HepG2 (cell line): ENCODE measurements around the gene KCNAB1. TPM values are rescaled to one million over a fixed set of nuclear protein-coding genes. Genes with fewer than 3 reads are reported as not detected.
"Not testable (repeated sequence)": the region's sequence is repeated elsewhere in the genome, so short reads cannot be mapped to it uniquely, and the experiment has no call there.

Experiments used
- ATAC-seq: fragments of 200-7000 bp; cut with Tn5 transposase; 3 replicates; pipeline ENCODE4 v1.9.1; 2020; ENCODE audit warnings: mild to moderate bottlenecking, moderate library complexity
- BruUV-seq: library from RNA; stranded (reverse); fragments of 400-500 nt; replicated peaks from 2 replicates; lab custom pipeline; 2021; lab: Mats Ljungman, UMichigan
- CTCF ChIA-PET: fragments of 300-600 bp; formaldehyde crosslinking; extraction: SDS; loops from one replicate; lab custom pipeline; 2021; ENCODE audit warnings: low total read pairs, inconsistent platforms, low intra/inter-chr PET ratio; lab: Yijun Ruan, JAX
- POLR2A ChIA-PET: fragments of 350-600 bp; sonication (Branson Sonifier 250); formaldehyde crosslinking; loops from one replicate; lab custom pipeline; 2020; ENCODE audit warnings: antibody characterized with exemption, inconsistent platforms; lab: Yijun Ruan, JAX
- DNase-seq: peaks from one replicate; pipeline ENCODE4 v3.0.0-alpha.2; 2015; ENCODE audit warnings: low spot score
- FAIRE-seq: peaks from 3 replicates; lab custom pipeline; 2011; peaks lifted over from hg19 to GRCh38; lab: Jason Lieb, UNC
- H2AFZ ChIP-seq: one replicate; pipeline ENCODE4 v1.6.1; 2011; ENCODE audit warnings: low read length, inconsistent platforms
- H3K27ac ChIP-seq: fragments of 300-600 bp; 3 replicates; pipeline ENCODE4 v1.8.0; 2011; ENCODE audit warnings: mixed run types, mild to moderate bottlenecking, mixed read lengths, low read length, inconsistent platforms; ENCODE audit not compliant: insufficient read depth; ENCODE audit errors: extremely low read length
- H3K27me3 ChIP-seq, 2 experiments: fragments of 200-600 bp in 1 of 2; 2 replicates in 1 of 2; 3 replicates in 1 of 2; pipeline versions ENCODE4 v1.6.0 to v1.8.0; 2011; ENCODE audit warnings: low read length in 2 of 2, mild to moderate bottlenecking in 2 of 2, moderate library complexity in 2 of 2, inconsistent platforms in 1 of 2; ENCODE audit not compliant: insufficient read depth in 2 of 2, control insufficient read depth in 1 of 2
- H3K36me3 ChIP-seq, 2 experiments: fragments of 200-600 bp in 1 of 2; replicated peaks in 1 of 2; 2 replicates in 1 of 2; 3 replicates in 1 of 2; pipeline versions ENCODE4 v1.5.1 to v1.8.0; 2011; ENCODE audit warnings: low read length in 2 of 2, inconsistent platforms in 1 of 2; ENCODE audit not compliant: insufficient read depth in 2 of 2, control insufficient read depth in 1 of 2
- H3K4me1 ChIP-seq: 2 replicates; pipeline ENCODE4 v1.5.1; 2012; ENCODE audit warnings: low read length, inconsistent platforms; ENCODE audit not compliant: insufficient read depth
- H3K4me2 ChIP-seq: 2 replicates; pipeline ENCODE4 v1.6.0; 2011; ENCODE audit warnings: low read depth, low read length, inconsistent platforms
- H3K4me3 ChIP-seq, 3 experiments: fragments of 200-600 bp in 1 of 3; sonication (generic), shearing (Covaris generic) in 1 of 3; replicated peaks in 1 of 3; 2 replicates each; pipeline ENCODE4 v1.5.1; 2011 to 2016; ENCODE audit warnings: low read length in 3 of 3, inconsistent platforms in 2 of 3, low read depth in 2 of 3, mild to moderate bottlenecking in 2 of 3, control low read depth in 1 of 3, mixed read lengths in 1 of 3; ENCODE audit not compliant: insufficient read depth in 1 of 3
- H3K79me2 ChIP-seq: one replicate; pipeline ENCODE4 v1.6.1; 2011; ENCODE audit warnings: low read length, inconsistent platforms; ENCODE audit not compliant: insufficient read depth
- H3K9ac ChIP-seq: 2 replicates; pipeline ENCODE4 v1.6.0; 2011; ENCODE audit warnings: mild to moderate bottlenecking, low read depth, low read length, inconsistent platforms; ENCODE audit not compliant: insufficient read depth
- H3K9me3 ChIP-seq: 2 replicates; pipeline ENCODE4 v1.5.1; 2012; ENCODE audit warnings: mild to moderate bottlenecking, low read length
- H4K20me1 ChIP-seq: 2 replicates; pipeline ENCODE4 v1.6.0; 2011; ENCODE audit warnings: inconsistent platforms, mild to moderate bottlenecking, low read length, moderate library complexity; ENCODE audit not compliant: insufficient read depth
- HNRNPK ChIP-seq: fragments of 200-400 bp; formaldehyde crosslinking; IDR thresholded peaks from 2 replicates; pipeline ENCODE4 v1.6.1; 2018; ENCODE audit warnings: low read length, low read depth, moderate library complexity, mild to moderate bottlenecking; ENCODE audit not compliant: poor library complexity, severe bottlenecking
- RFX1 ChIP-seq: fragments of 450-650 bp; IDR thresholded peaks from 2 replicates; pipeline ENCODE4 v1.6.1; 2017
- SMAD9 ChIP-seq: sonication (generic); formaldehyde crosslinking; IDR thresholded peaks from 2 replicates; pipeline ENCODE4 v1.5.1; 2020; ENCODE audit warnings: mild to moderate bottlenecking, missing genetic modification reagents
- ZNF552 ChIP-seq: sonication (generic); formaldehyde crosslinking; IDR thresholded peaks from 2 replicates; pipeline ENCODE4 v1.9.0; 2022; ENCODE audit warnings: missing genetic modification reagents, mild to moderate bottlenecking, borderline replicate concordance
- WGBS: methylation state at CpG from one replicate; pipeline ENCODE4 v1.1.6; 2017; ENCODE audit warnings: low lambda C conversion rate; 5-methylcytosine and 5-hydroxymethylcytosine counted together
- in situ Hi-C: cut with HindIII; loops from 2 replicates; pipeline ENCODE4 v1.10.0; 2017; ENCODE audit warnings: low pct_unique_long_range_greater_than_20kb; ENCODE audit not compliant: extremely low pct_ligation_motif_present
- intact Hi-C: fragments of 100-400 bp; cut with micrococcal nuclease; formaldehyde crosslinking; loops from one replicate; pipeline ENCODE4 v1.10.0; 2022; ENCODE audit not compliant: unreplicated experiment
- polyA plus RNA-seq, 8 experiments: library from polyadenylated mRNA; depleted of rRNA in 3 of 8; stranded (reverse) in 7 of 8; unstranded in 1 of 8; fragments of >200 nt; fragmentation: Illumina TruSeq in 4 of 8; extraction: Trizol in 4 of 8; gene quantifications; 2 replicates each; pipeline versions ENCODE4 v1.2.1 to v1.2.3, GENCODE V29; 2011 to 2016; ENCODE audit warnings: low read depth in 4 of 8, missing spikeins in 1 of 8, mixed read lengths in 1 of 8; ENCODE audit not compliant: insufficient read depth in 1 of 8
- total RNA-seq, 5 experiments: library from RNA; depleted of rRNA; stranded (reverse); fragments of >200 nt; fragmentation: Illumina TruSeq; extraction: Trizol; gene quantifications; 2 replicates each; pipeline ENCODE4 v1.2.3, GENCODE V29; 2016; ENCODE audit warnings: low read depth in 1 of 5

The KCNAB1 gene
- total and polyA plus RNA-seq, 2 of the 13 experiments (the other 11 are each of a cell fraction or from before 2014, with no cell fraction given): not detected

DNA sequence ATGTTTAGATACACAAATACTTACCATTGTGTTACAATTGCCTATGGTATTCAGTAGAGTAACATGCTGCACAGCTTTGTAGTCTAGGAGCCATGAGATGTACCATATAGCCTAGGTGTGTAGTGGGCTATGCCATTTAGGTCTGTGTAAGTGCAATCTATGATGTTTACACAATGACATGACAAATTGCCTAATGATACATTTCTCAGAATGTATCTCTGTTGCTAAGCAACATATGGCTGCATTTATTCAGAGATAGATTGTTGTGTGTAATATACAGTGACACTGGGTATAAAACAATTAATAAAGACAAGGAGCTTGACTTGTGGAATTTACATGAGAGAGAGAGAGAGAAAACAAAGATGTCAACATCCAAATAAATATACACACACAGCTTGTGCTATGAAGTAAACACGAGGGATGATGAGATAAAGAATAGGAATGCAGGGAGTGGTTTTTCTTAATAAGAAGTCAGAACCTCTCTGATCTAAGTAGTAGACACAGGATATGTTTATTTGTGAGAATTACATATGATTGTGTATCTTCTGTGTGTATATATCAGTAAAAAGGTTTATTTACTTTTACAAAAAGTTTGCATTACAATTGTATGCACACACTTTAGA lies 110.0 kb downstream of the KCNAB1 start:
- CTCF ChIA-PET: no interaction called here
- POLR2A ChIA-PET: no interaction called here
- Histone ChIP-seq H3K36me3 (no peaks in the 10 kb centered on the region), H3K79me2 (no peaks in the 10 kb centered on the region), H3K27ac (no peak overlapping the region), H3K27me3 (no peaks in the 10 kb centered on the region), H3K4me3 (no peak overlapping the region), H3K4me1 (no peaks in the 10 kb centered on the region), H4K20me1 (no peaks in the 10 kb centered on the region), H3K9me3 (no peaks in the 10 kb centered on the region), H3K4me2 (no peak overlapping the region), H2AFZ (no peak overlapping the region), H3K9ac (no peak overlapping the region)
- WGBS: 0% methylated on average over 1 of the region's 1 CpG
- FAIRE-seq (no peak), ATAC-seq (no peak), DNase-seq (no peak)
- in situ Hi-C loops: no loop called here
- no TSS peak for BruUV-seq
- intact Hi-C loops: no loop called here
- TF ChIP-seq ZNF552 (CRISPR knock-in tag) (no peak), SMAD9 (no peak), RFX1 (peak; percentile 7; the same call in 1 of the 2 replicates)
- TF ChIP-seq, all 625 proteins: peak for 1

DNA sequence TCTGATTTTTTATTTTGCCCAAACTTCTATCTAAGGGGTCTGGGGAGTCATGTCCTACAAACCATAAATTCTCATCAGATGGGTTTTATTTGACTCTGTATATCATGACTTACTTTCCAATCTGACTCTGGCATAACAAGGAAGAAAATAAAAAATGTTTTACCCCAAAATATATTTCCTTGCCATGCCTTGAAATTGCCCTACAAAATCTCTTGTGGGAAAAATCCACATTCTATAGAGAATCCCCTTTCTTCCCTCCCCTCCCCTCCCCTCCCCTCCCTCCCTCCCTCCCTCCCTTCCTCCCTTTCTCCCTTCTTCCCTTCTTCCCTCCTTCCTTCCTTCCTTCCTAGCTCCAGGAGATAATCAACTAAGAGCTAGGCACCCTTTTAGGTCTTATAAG lies 110.8 kb downstream of the KCNAB1 start:
- BruUV-seq, H3K27ac ChIP-seq, FAIRE-seq, H3K4me2 ChIP-seq, H3K9ac ChIP-seq, ATAC-seq, H3K9me3 ChIP-seq, H3K4me1 ChIP-seq, H2AFZ ChIP-seq, POLR2A ChIA-PET, intact Hi-C loops, H3K36me3 ChIP-seq, H3K4me3 ChIP-seq, H4K20me1 ChIP-seq, DNase-seq, CTCF ChIA-PET, in situ Hi-C loops, H3K27me3 ChIP-seq, H3K79me2 ChIP-seq: not testable (repeated sequence)
- TF ChIP-seq HNRNPK: peak; percentile 62
